ENCODE measurements around the gene OIP5. TPM values are rescaled to one million over a fixed set of nuclear protein-coding genes. Genes with fewer than 3 reads are reported as not detected.
A peak's percentile ranks its signal among the peaks of the same experiment; 100 is the strongest.
"Not testable (repeated sequence)": the region's sequence is repeated elsewhere in the genome, so short reads cannot be mapped to it uniquely, and the experiment has no call there.

The OIP5 gene
- total RNA-seq, 1 donor from 2014 or later: 1.5 TPM

GRCh38 chr15:41333026-41333562, 703 bp upstream of the OIP5 start:
- peaks cover 2% of the 10 kb centered on the region for H3K27me3 Mint-ChIP-seq (ENCODE audit: unreplicated experiment)
- peak; percentile 52 for DNase-seq
- no peaks in the 10 kb centered on the region for H3K36me3 Mint-ChIP-seq (ENCODE audit: unreplicated experiment)
- H3K27ac Mint-ChIP-seq (ENCODE audit: unreplicated experiment): no peak overlapping the region
- H3K9me3 Mint-ChIP-seq (ENCODE audit: unreplicated experiment): peaks cover 4% of the 10 kb centered on the region
- no peaks in the 10 kb centered on the region for H3K4me1 Mint-ChIP-seq (ENCODE audit: low read depth, unreplicated experiment)
- no peak for TF ChIP-seq CTCF (IDR thresholded peaks at IDR 0.05; ENCODE audit: partially characterized antibody, unreplicated experiment)
- peak overlapping the region; percentile 100 for H3K4me3 Mint-ChIP-seq (ENCODE audit: unreplicated experiment)

DNA sequence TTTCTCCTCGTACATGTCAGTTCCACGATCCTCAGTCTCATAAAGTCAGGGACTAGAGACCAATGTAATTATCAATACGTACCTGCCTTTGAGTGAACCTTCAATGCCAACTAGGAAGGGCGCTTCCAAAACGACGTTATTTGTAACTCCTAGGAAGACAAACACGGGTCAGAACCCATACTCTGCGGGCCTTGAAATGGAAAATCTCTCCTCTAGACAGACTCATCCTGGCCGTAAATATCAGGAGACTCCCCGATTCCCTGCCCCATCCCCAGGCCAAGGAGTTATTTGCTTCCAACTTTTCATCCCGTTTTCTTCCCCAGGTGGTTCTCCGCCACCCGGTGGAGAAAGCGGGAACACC, 578 bp downstream of the OIP5 start:
- no peak for DNase-seq
- Mint-ChIP-seq H3K27ac (ENCODE audit: unreplicated experiment) (peak overlapping the region; percentile 52), H3K27me3 (ENCODE audit: unreplicated experiment) (peaks cover 2% of the 10 kb centered on the region), H3K4me1 (ENCODE audit: low read depth, unreplicated experiment) (no peaks in the 10 kb centered on the region), H3K36me3 (ENCODE audit: unreplicated experiment) (no peaks in the 10 kb centered on the region), H3K9me3 (ENCODE audit: unreplicated experiment) (peaks cover 3% of the 10 kb centered on the region), H3K4me3 (ENCODE audit: unreplicated experiment) (peak overlapping the region; percentile 100)
- TF ChIP-seq CTCF (IDR thresholded peaks at IDR 0.05; ENCODE audit: partially characterized antibody, unreplicated experiment): no peak

DNA sequence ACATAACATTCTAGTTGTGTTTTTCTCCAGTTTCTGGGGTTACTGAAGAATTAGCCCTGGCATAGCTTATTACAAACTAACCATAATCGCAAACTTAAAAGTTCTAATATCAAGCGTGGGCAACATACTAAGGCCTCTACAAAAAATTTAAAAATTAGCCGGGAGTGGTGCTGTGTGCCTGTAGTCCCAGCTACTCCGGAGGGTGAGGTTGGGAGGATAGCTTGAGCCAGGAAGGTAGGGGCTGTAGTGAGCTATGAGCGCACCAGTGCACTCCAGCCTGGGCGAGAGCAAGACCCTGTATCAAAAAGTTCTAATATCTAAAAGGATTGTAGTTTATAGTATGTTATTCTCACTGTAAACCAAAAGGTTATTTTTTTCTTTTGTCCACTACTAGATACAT, 1.1 kb downstream of the OIP5 start:
- H3K4me1 Mint-ChIP-seq (ENCODE audit: low read depth, unreplicated experiment): no peaks in the 10 kb centered on the region
- no peaks in the 10 kb centered on the region for H3K36me3 Mint-ChIP-seq (ENCODE audit: unreplicated experiment)
- no peak for DNase-seq
- TF ChIP-seq CTCF (IDR thresholded peaks at IDR 0.05; ENCODE audit: partially characterized antibody, unreplicated experiment): no peak
- peaks cover 2% of the 10 kb centered on the region for H3K27me3 Mint-ChIP-seq (ENCODE audit: unreplicated experiment)
- peaks cover 3% of the 10 kb centered on the region for H3K9me3 Mint-ChIP-seq (ENCODE audit: unreplicated experiment)
- H3K4me3 Mint-ChIP-seq (ENCODE audit: unreplicated experiment): peak overlapping the region; percentile 100
- no peak overlapping the region for H3K27ac Mint-ChIP-seq (ENCODE audit: unreplicated experiment)

DNA sequence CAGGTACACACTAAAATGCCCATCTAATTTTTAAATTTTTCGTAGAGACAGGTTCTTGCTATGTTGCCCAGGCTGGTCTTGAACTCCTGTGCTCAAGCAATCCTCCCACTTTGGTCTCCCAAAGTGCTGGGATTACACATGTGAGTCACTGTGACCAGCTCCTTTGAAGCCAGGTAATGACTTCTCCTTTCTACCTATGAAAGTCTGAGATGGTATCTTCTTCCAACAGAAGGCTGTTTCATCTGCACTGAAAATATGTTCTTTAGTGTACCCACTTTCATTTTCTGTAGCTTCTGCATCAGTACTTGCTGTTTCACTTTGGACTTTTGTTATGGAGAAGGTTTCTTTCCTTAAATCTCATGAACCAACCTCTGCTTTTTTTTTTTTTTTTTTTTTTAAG, 8.8 kb downstream of the OIP5 start:
- Mint-ChIP-seq H3K4me3 (ENCODE audit: unreplicated experiment) (no peak overlapping the region), H3K4me1 (ENCODE audit: low read depth, unreplicated experiment) (no peaks in the 10 kb centered on the region), H3K36me3 (ENCODE audit: unreplicated experiment) (peaks cover 8% of the 10 kb centered on the region), H3K9me3 (ENCODE audit: unreplicated experiment) (peaks cover 4% of the 10 kb centered on the region), H3K27me3 (ENCODE audit: unreplicated experiment) (peaks cover 3% of the 10 kb centered on the region), H3K27ac (ENCODE audit: unreplicated experiment) (no peak overlapping the region)
- no peak for TF ChIP-seq CTCF (IDR thresholded peaks at IDR 0.05; ENCODE audit: partially characterized antibody, unreplicated experiment)
- DNase-seq: no peak

DNA sequence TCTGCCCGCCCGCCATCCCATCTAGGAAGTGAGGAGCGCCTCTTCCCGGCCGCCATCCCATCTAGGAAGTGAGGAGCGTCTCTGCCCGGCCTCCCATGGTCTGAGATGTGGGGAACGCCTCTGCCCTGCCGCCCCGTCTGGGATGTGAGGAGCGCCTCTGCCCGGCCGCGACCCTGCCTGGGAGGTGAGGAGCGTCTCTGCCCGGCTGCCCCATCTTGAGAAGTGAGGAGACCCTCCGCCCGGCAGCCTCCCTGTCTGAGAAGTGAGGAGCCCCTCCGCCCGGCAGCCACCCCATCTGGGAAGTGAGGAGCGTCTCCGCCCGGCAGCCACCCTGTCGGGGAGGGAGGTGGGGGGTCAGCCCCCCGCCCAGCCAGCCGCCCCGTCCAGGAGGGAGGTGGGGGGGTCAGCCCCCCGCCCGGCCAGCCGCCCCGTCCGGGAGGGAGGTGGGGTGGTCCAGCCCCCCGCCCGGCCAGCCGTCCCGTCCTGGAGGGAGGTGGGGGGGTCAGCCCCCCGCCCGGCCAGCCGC, 11.5 kb downstream of the OIP5 start:
- H3K9me3 Mint-ChIP-seq (ENCODE audit: unreplicated experiment); H3K4me3 Mint-ChIP-seq (ENCODE audit: unreplicated experiment); DNase-seq; H3K27me3 Mint-ChIP-seq (ENCODE audit: unreplicated experiment); H3K27ac Mint-ChIP-seq (ENCODE audit: unreplicated experiment); H3K36me3 Mint-ChIP-seq (ENCODE audit: unreplicated experiment); H3K4me1 Mint-ChIP-seq (ENCODE audit: low read depth, unreplicated experiment): not testable (repeated sequence)

Data from glutamatergic neuron (in vitro differentiated cells).